IMR-90 (cell line): Measurements from ENCODE around the gene SOCS2. TPM values are rescaled to one million over a fixed set of nuclear protein-coding genes. Genes with fewer than 3 reads are reported as not detected.

Source experiments
- ATAC-seq: fragments of 200-7000 bp; cut with Tn5 transposase; 2 replicates; pipeline ENCODE4 v1.9.1; 2020; ENCODE audit warnings: low read depth, mild to moderate bottlenecking, moderate library complexity
- BruUV-seq: library from RNA; stranded (reverse); fragments of 400-500 nt; replicated peaks from 2 replicates; lab custom pipeline; 2021; lab: Mats Ljungman, UMichigan
- CTCF ChIA-PET: fragments of 300-600 bp; formaldehyde crosslinking; extraction: SDS; loops from one replicate; lab custom pipeline; 2021; ENCODE audit warnings: antibody characterized with exemption; lab: Yijun Ruan, JAX
- POLR2A ChIA-PET: fragments of 300-600 bp; sonication (Branson Sonifier 250); formaldehyde crosslinking; loops from one replicate; lab custom pipeline; 2022; ENCODE audit warnings: antibody characterized with exemption; ENCODE audit not compliant: unreplicated experiment; lab: Charles Lee
- DNase-seq: peaks from one replicate; pipeline ENCODE4 v3.0.0; 2013
- H2AFZ ChIP-seq: replicated peaks from 2 replicates; pipeline ENCODE3; 2013; ENCODE audit warnings: low read length, mild to moderate bottlenecking; ENCODE audit not compliant: poor library complexity
- H2AK5ac ChIP-seq: 2 replicates; pipeline ENCODE4 v1.6.1; 2013; ENCODE audit warnings: low read depth, low read length, inconsistent platforms
- H2AK9ac ChIP-seq: replicated peaks from 2 replicates; pipeline ENCODE3; 2013; ENCODE audit warnings: mild to moderate bottlenecking, low read depth, low read length, moderate library complexity; ENCODE audit not compliant: poor library complexity
- H2BK120ac ChIP-seq: 2 replicates; pipeline ENCODE4 v1.6.1; 2013; ENCODE audit warnings: low read depth, low read length, inconsistent platforms
- H2BK15ac ChIP-seq: 3 replicates; pipeline ENCODE4 v1.6.1; 2013; ENCODE audit warnings: low read depth, low read length, inconsistent platforms
- H2BK20ac ChIP-seq: 2 replicates; pipeline ENCODE4 v1.6.1; 2013; ENCODE audit warnings: low read depth, mild to moderate bottlenecking, inconsistent platforms, low read length, moderate library complexity
- H2BK5ac ChIP-seq: 2 replicates; pipeline ENCODE4 v1.6.1; 2013; ENCODE audit warnings: mild to moderate bottlenecking, low read depth, low read length, inconsistent platforms; ENCODE audit not compliant: poor library complexity, severe bottlenecking
- H3K14ac ChIP-seq: replicated peaks from 2 replicates; pipeline ENCODE4 v1.6.1; 2013; ENCODE audit warnings: low read depth, low read length, inconsistent platforms
- H3K18ac ChIP-seq: 2 replicates; pipeline ENCODE4 v1.6.1; 2013; ENCODE audit warnings: low read depth, low read length, control low read depth
- H3K23ac ChIP-seq: 2 replicates; pipeline ENCODE4 v1.6.1; 2013; ENCODE audit warnings: low read depth, low read length, inconsistent platforms
- H3K27ac ChIP-seq: 2 replicates; pipeline ENCODE4 v1.5.1; 2013; ENCODE audit warnings: mild to moderate bottlenecking, control low read depth, low read length; ENCODE audit not compliant: insufficient read depth
- H3K27me3 ChIP-seq: 2 replicates; pipeline ENCODE4 v1.6.1; 2013; ENCODE audit warnings: low read length; ENCODE audit not compliant: control insufficient read depth, insufficient read depth
- H3K36me3 ChIP-seq: 2 replicates; pipeline ENCODE4 v1.6.1; 2013; ENCODE audit warnings: low read length, mixed read lengths; ENCODE audit not compliant: control insufficient read depth, insufficient read depth
- H3K4ac ChIP-seq: 2 replicates; pipeline ENCODE4 v1.6.1; 2013; ENCODE audit warnings: low read depth, low read length, inconsistent platforms
- H3K4me1 ChIP-seq: 2 replicates; pipeline ENCODE4 v1.6.1; 2013; ENCODE audit warnings: low read length, mixed read lengths; ENCODE audit not compliant: control insufficient read depth, insufficient read depth
- H3K4me2 ChIP-seq: 2 replicates; pipeline ENCODE4 v1.6.1; 2013; ENCODE audit warnings: low read depth, mild to moderate bottlenecking, control low read depth, low read length, moderate library complexity
- H3K4me3 ChIP-seq: 2 replicates; pipeline ENCODE4 v1.5.1; 2013; ENCODE audit warnings: low read depth, mild to moderate bottlenecking, control low read depth, low read length, moderate library complexity; ENCODE audit not compliant: insufficient read depth
- H3K56ac ChIP-seq: 2 replicates; pipeline ENCODE4 v1.6.1; 2013; ENCODE audit warnings: low read length, inconsistent platforms; ENCODE audit not compliant: insufficient read depth; ENCODE audit errors: extremely low read depth
- H3K79me1 ChIP-seq, 2 experiments: 2 replicates each; pipeline ENCODE4 v1.6.1; 2013; ENCODE audit warnings: low read length in 2 of 2, inconsistent platforms in 1 of 2, low read depth in 1 of 2
- H3K9ac ChIP-seq: 2 replicates; pipeline ENCODE4 v1.6.1; 2013; ENCODE audit warnings: low read depth, low read length, control low read depth
- H3K9me1 ChIP-seq: 2 replicates; pipeline ENCODE4 v1.6.1; 2013; ENCODE audit warnings: low read length, inconsistent platforms; ENCODE audit not compliant: insufficient read depth
- H3K9me3 ChIP-seq: 2 replicates; pipeline ENCODE4 v1.6.1; 2013; ENCODE audit warnings: low read length; ENCODE audit not compliant: control insufficient read depth, insufficient read depth
- H4K20me1 ChIP-seq: 2 replicates; pipeline ENCODE4 v1.6.1; 2013; ENCODE audit warnings: low read length, inconsistent platforms; ENCODE audit not compliant: insufficient read depth
- H4K5ac ChIP-seq: 2 replicates; pipeline ENCODE4 v1.6.1; 2013; ENCODE audit warnings: mild to moderate bottlenecking, low read depth, low read length, control low read depth
- H4K8ac ChIP-seq, 2 experiments: 2 replicates each; pipeline ENCODE4 v1.6.1; 2013; ENCODE audit warnings: low read depth in 2 of 2, low read length in 2 of 2, control low read depth in 1 of 2, inconsistent platforms in 1 of 2
- H4K91ac ChIP-seq: 2 replicates; pipeline ENCODE4 v1.6.1; 2013; ENCODE audit warnings: low read depth, low read length, inconsistent platforms; ENCODE audit not compliant: insufficient read depth
- BHLHE40 ChIP-seq: fragments of 150-350 bp; IDR thresholded peaks from 2 replicates; pipeline ENCODE4 v1.6.1; 2016; ENCODE audit warnings: mild to moderate bottlenecking, low read depth, low read length
- CEBPB ChIP-seq: IDR thresholded peaks from 2 replicates; pipeline ENCODE4 v1.6.1; 2012; ENCODE audit warnings: low read depth, low read length, improper control_type of control experiment
- CHD1 ChIP-seq: IDR thresholded peaks from 2 replicates; pipeline ENCODE4 v1.6.1; 2012; ENCODE audit warnings: low read depth, low read length, improper control_type of control experiment
- FOS ChIP-seq: fragments of 150-350 bp; IDR thresholded peaks from 2 replicates; pipeline ENCODE4 v1.6.1; 2016; ENCODE audit warnings: low read depth, low read length
- MAFK ChIP-seq: IDR thresholded peaks from 2 replicates; pipeline ENCODE4 v1.6.1; 2012; ENCODE audit warnings: low read depth, low read length, improper control_type of control experiment
- MAZ ChIP-seq: IDR thresholded peaks from 2 replicates; pipeline ENCODE4 v1.6.1; 2012; ENCODE audit warnings: low read depth, mild to moderate bottlenecking, low read length, improper control_type of control experiment, moderate library complexity, borderline replicate concordance
- MXI1 ChIP-seq: IDR thresholded peaks from 2 replicates; pipeline ENCODE4 v1.6.1; 2012; ENCODE audit warnings: low read depth, mild to moderate bottlenecking, low read length, moderate library complexity, borderline replicate concordance
- POLR2A ChIP-seq: IDR thresholded peaks from 2 replicates; pipeline ENCODE4 v1.6.1; 2012; ENCODE audit warnings: mild to moderate bottlenecking, low read depth, low read length
- RAD21 ChIP-seq: IDR thresholded peaks from 2 replicates; pipeline ENCODE4 v1.6.1; 2012; ENCODE audit warnings: low read length, improper control_type of control experiment
- RCOR1 ChIP-seq: IDR thresholded peaks from 2 replicates; pipeline ENCODE4 v1.6.1; 2012; ENCODE audit warnings: mild to moderate bottlenecking, low read length, improper control_type of control experiment; ENCODE audit not compliant: insufficient replicate concordance
- RFX5 ChIP-seq: IDR thresholded peaks from 2 replicates; pipeline ENCODE4 v1.8.0; 2012; ENCODE audit warnings: low read depth, mild to moderate bottlenecking, low read length, moderate library complexity
- SMC3 ChIP-seq: fragments of 150-350 bp; IDR thresholded peaks from 2 replicates; pipeline ENCODE4 v1.6.1; 2016; ENCODE audit warnings: low read depth, mild to moderate bottlenecking, antibody characterized with exemption, low read length, moderate library complexity
- WGBS, 2 experiments: methylation state at CpG; one replicate each; pipeline versions ENCODE4 v1.1.5 to v1.1.7; 2013; ENCODE audit warnings: missing lambda C conversion rate in 2 of 2; ENCODE audit not compliant: insufficient read length in 1 of 2; ENCODE audit errors: extremely low coverage in 2 of 2; 5-methylcytosine and 5-hydroxymethylcytosine counted together
- dilution Hi-C: fragments of 300-500 bp; cut with HindIII; formaldehyde crosslinking; loops from one replicate; pipeline ENCODE4 v1.14.3; 2018; ENCODE audit warnings: low sequenced_read_pairs; ENCODE audit not compliant: unreplicated experiment
- in situ Hi-C: fragments of 300-500 bp; cut with MboI; formaldehyde crosslinking; loops from 3 replicates; pipeline ENCODE4 v1.14.3; 2019; ENCODE audit warnings: low sequenced_read_pairs, inconsistent platforms, mixed read lengths
- intact Hi-C: fragments of 100-400 bp; cut with micrococcal nuclease; formaldehyde crosslinking; loops from 2 replicates; pipeline ENCODE4 v1.10.0; 2022
- polyA plus RNA-seq, 3 experiments: library from polyadenylated mRNA; depleted of rRNA; stranded (reverse); fragments of >200 nt; gene quantifications; 2 replicates each; pipeline ENCODE4 v1.2.3, GENCODE V29; 2012; ENCODE audit warnings: low replicate concordance in 1 of 3
- total RNA-seq: library from RNA; depleted of rRNA; stranded (reverse); fragments of >200 nt; gene quantifications from 2 replicates; pipeline ENCODE4 v1.2.3, GENCODE V29; 2012
- TF ChIP-seq, protein P1 (sequence below): fragments of 150-350 bp; IDR thresholded peaks from 2 replicates; pipeline ENCODE4 v1.6.1; 2017; ENCODE audit warnings: mild to moderate bottlenecking, antibody characterized with exemption, low read length, low read depth
- TF ChIP-seq, protein P2 (sequence below): conservative IDR thresholded peaks from 2 replicates; pipeline ENCODE4 v1.5.1; 2012; ENCODE audit warnings: mild to moderate bottlenecking, low read depth, low read length, improper control_type of control experiment

SOCS2 gene
- total and polyA plus RNA-seq, 2 of the 4 experiments (the other 2 are of a cell fraction) = 12.0 to 12.4 TPM

GRCh38 chr12:93622485-93622884, 50.0 kb downstream of the SOCS2 start:
- H3K9me1 ChIP-seq = peaks cover 6% of the 10 kb centered on the region
- dilution Hi-C loops = no loop called here
- H4K5ac ChIP-seq = peak overlapping the region; percentile 93
- TF ChIP-seq SMC3 (no peak), RAD21 (no peak), POLR2A (no peak), MXI1 (no peak), RCOR1 (no peak), MAZ (no peak), RFX5 (no peak), CEBPB (no peak), BHLHE40 (no peak), MAFK (no peak), FOS (no peak), CHD1 (no peak)
- TF ChIP-seq, protein P1, sequence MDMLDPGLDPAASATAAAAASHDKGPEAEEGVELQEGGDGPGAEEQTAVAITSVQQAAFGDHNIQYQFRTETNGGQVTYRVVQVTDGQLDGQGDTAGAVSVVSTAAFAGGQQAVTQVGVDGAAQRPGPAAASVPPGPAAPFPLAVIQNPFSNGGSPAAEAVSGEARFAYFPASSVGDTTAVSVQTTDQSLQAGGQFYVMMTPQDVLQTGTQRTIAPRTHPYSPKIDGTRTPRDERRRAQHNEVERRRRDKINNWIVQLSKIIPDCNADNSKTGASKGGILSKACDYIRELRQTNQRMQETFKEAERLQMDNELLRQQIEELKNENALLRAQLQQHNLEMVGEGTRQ = no peak
- TF ChIP-seq, protein P2, sequence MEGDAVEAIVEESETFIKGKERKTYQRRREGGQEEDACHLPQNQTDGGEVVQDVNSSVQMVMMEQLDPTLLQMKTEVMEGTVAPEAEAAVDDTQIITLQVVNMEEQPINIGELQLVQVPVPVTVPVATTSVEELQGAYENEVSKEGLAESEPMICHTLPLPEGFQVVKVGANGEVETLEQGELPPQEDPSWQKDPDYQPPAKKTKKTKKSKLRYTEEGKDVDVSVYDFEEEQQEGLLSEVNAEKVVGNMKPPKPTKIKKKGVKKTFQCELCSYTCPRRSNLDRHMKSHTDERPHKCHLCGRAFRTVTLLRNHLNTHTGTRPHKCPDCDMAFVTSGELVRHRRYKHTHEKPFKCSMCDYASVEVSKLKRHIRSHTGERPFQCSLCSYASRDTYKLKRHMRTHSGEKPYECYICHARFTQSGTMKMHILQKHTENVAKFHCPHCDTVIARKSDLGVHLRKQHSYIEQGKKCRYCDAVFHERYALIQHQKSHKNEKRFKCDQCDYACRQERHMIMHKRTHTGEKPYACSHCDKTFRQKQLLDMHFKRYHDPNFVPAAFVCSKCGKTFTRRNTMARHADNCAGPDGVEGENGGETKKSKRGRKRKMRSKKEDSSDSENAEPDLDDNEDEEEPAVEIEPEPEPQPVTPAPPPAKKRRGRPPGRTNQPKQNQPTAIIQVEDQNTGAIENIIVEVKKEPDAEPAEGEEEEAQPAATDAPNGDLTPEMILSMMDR = no peak
- peak; percentile 68 for DNase-seq
- peaks cover 5% of the 10 kb centered on the region; the same call in 1 of the 2 replicates for H3K9me3 ChIP-seq
- peak overlapping the region; percentile 86 for H3K4ac ChIP-seq
- ATAC-seq = peak; percentile 12; the same call in 1 of the 2 replicates
- peak overlapping the region; percentile 10 to 88; a peak in 3 of 4 replicates for H4K8ac ChIP-seq
- peak overlapping the region; percentile 98 for H2BK20ac ChIP-seq
- no peak overlapping the region for H3K4me2 ChIP-seq
- no peaks in the 10 kb centered on the region for H3K27me3 ChIP-seq
- H3K56ac ChIP-seq = no peak overlapping the region
- H3K27ac ChIP-seq = peak overlapping the region; percentile 71
- peak overlapping the region; percentile 71 for H2BK5ac ChIP-seq
- ChIA-PET CTCF (interaction anchor here (0.5 kb wide), 1 partner anchor 636 kb away, joined by 3 read pairs; no protein-coding TSS in a partner anchor), POLR2A (no interaction called here)
- no peaks in the 10 kb centered on the region for H3K36me3 ChIP-seq
- in situ Hi-C loops = no loop called here
- peak overlapping the region; percentile 60 for H4K91ac ChIP-seq
- H3K14ac ChIP-seq = peak overlapping the region; percentile 90
- H4K20me1 ChIP-seq = no peaks in the 10 kb centered on the region
- BruUV-seq = no TSS peak
- H3K4me1 ChIP-seq = peaks cover 15% of the 10 kb centered on the region
- H2BK15ac ChIP-seq = peak overlapping the region; percentile 90; the same call in 2 of the 3 replicates
- peak overlapping the region; percentile 45 for H2AK9ac ChIP-seq
- H2BK120ac ChIP-seq = peak overlapping the region; percentile 94
- intact Hi-C loops = no loop called here
- WGBS, 2 experiments = no CpG with 5 or more reads among the region's 2 CpGs
- peaks cover 0 to 26% of the 10 kb centered on the region in 2 experiments; a peak in 2 of 4 replicates for H3K79me1 ChIP-seq
- H3K23ac ChIP-seq = peak overlapping the region; percentile 90; the same call in 1 of the 2 replicates
- peak overlapping the region; percentile 93 for H2AK5ac ChIP-seq
- H2AFZ ChIP-seq = peak overlapping the region; percentile 59
- peak overlapping the region; percentile 93 for H3K18ac ChIP-seq
- no peak overlapping the region for H3K4me3 ChIP-seq
- H3K9ac ChIP-seq = no peak overlapping the region
